IPS-18c (cell line): ENCODE results near the gene TRIM52.

Experiments
- H3K4me3 ChIP-seq: 2 replicates; pipeline ENCODE4 v1.7.0; 2013; ENCODE audit warnings: low read depth, mild to moderate bottlenecking, low read length, moderate library complexity; ENCODE audit not compliant: insufficient read depth
- H3K9me3 ChIP-seq: one replicate; pipeline ENCODE4 v1.6.1; 2013; ENCODE audit warnings: mild to moderate bottlenecking, low read length, moderate library complexity; ENCODE audit not compliant: control insufficient read depth, insufficient read depth

TRIM52 gene

GRCh38 chr5:181207960-181208253 is 53.0 kb downstream of the TRIM52 start:
- Histone ChIP-seq H3K4me3 (no peak overlapping the region), H3K9me3 (no peaks in the 10 kb centered on the region)

GRCh38 chr5:181207214-181207959 is 53.6 kb downstream of the TRIM52 start:
- Histone ChIP-seq H3K4me3 (peak overlapping the region; percentile 46; the same call in 1 of the 2 replicates), H3K9me3 (no peaks in the 10 kb centered on the region)

GRCh38 chr5:181205761-181206649 is 54.9 kb downstream of the TRIM52 start:
- H3K4me3 ChIP-seq = peak overlapping the region; percentile 71
- no peaks in the 10 kb centered on the region for H3K9me3 ChIP-seq
